ENCODE measurements around the gene ARAF.

ARAF gene

GRCh38 chrX:47611489-47611888 is 50.5 kb downstream of the ARAF start:
- Histone ChIP-seq H3K36me3 (ENCODE audit: insufficient read depth, low read length) (no peaks in the 10 kb centered on the region), H3K27me3 (ENCODE audit: control insufficient read depth in 1 of 2, insufficient read depth in 2 of 2, low read length in 2 of 2) (no peaks in the 10 kb centered on the region), H3K27ac (ENCODE audit: low read depth, low read length) (no peak overlapping the region), H3K9me3 (ENCODE audit: low read length) (no peaks in the 10 kb centered on the region), H3K4me3 (ENCODE audit: low read depth in 1 of 2, low read length in 2 of 2) (no peak overlapping the region), H3K9ac (ENCODE audit: low read length) (no peak overlapping the region), H3K4me1 (ENCODE audit: insufficient read depth, low read length) (no peaks in the 10 kb centered on the region)

GRCh38 chrX:47611926-47612325 is 50.9 kb downstream of the ARAF start:
- Histone ChIP-seq H3K27me3 (ENCODE audit: control insufficient read depth in 1 of 2, insufficient read depth in 2 of 2, low read length in 2 of 2) (no peaks in the 10 kb centered on the region), H3K27ac (ENCODE audit: low read depth, low read length) (no peak overlapping the region), H3K4me3 (ENCODE audit: low read depth in 1 of 2, low read length in 2 of 2) (no peak overlapping the region)

GRCh38 chrX:47612418-47612817 is 51.4 kb downstream of the ARAF start:
- Histone ChIP-seq H3K36me3 (ENCODE audit: insufficient read depth, low read length) (no peaks in the 10 kb centered on the region), H3K4me3 (ENCODE audit: low read depth in 1 of 2, low read length in 2 of 2) (no peak overlapping the region), H3K9me3 (ENCODE audit: low read length) (no peaks in the 10 kb centered on the region), H3K4me1 (ENCODE audit: insufficient read depth, low read length) (no peaks in the 10 kb centered on the region), H3K27me3 (ENCODE audit: control insufficient read depth in 1 of 2, insufficient read depth in 2 of 2, low read length in 2 of 2) (no peaks in the 10 kb centered on the region), H3K27ac (ENCODE audit: low read depth, low read length) (no peak overlapping the region), H3K9ac (ENCODE audit: low read length) (no peak overlapping the region)

More at GRCh38 chrX:47611926-47612325, 50.9 kb downstream of the ARAF start:
- no peak overlapping the region for H3K9ac ChIP-seq (ENCODE audit: low read length)
- H3K36me3 ChIP-seq (ENCODE audit: insufficient read depth, low read length), result no peaks in the 10 kb centered on the region
- H3K4me1 ChIP-seq (ENCODE audit: insufficient read depth, low read length), result no peaks in the 10 kb centered on the region
- no peaks in the 10 kb centered on the region for H3K9me3 ChIP-seq (ENCODE audit: low read length)

DNA sequence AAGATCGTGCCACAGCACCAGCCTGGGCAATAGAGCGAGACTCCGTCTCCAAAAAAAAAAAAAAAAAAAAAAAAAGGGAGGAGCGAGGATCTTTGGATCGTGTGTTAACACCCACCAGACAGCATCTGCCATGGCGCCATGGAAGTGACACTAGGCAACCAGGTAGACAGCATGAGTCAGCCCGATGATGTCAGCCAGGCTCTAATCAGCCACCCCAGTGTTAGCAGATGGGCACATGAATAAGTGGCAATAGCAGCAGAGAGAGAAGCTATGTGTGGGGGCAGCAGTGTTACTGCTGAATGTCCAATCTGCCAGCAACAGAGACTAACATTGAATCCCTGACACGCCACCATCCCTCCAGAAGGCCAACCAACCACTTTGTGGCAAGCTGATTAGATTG is 52.1 kb downstream of the ARAF start:
- no peaks in the 10 kb centered on the region for H3K9me3 ChIP-seq (ENCODE audit: low read length)
- no peaks in the 10 kb centered on the region for H3K4me1 ChIP-seq (ENCODE audit: insufficient read depth, low read length)
- H3K4me3 ChIP-seq (ENCODE audit: low read depth in 1 of 2, low read length in 2 of 2), result no peak overlapping the region
- H3K27me3 ChIP-seq (ENCODE audit: control insufficient read depth in 1 of 2, insufficient read depth in 2 of 2, low read length in 2 of 2), result no peaks in the 10 kb centered on the region
- no peaks in the 10 kb centered on the region for H3K36me3 ChIP-seq (ENCODE audit: insufficient read depth, low read length)
- no peak overlapping the region for H3K27ac ChIP-seq (ENCODE audit: low read depth, low read length)
- no peak overlapping the region for H3K9ac ChIP-seq (ENCODE audit: low read length)

DNA sequence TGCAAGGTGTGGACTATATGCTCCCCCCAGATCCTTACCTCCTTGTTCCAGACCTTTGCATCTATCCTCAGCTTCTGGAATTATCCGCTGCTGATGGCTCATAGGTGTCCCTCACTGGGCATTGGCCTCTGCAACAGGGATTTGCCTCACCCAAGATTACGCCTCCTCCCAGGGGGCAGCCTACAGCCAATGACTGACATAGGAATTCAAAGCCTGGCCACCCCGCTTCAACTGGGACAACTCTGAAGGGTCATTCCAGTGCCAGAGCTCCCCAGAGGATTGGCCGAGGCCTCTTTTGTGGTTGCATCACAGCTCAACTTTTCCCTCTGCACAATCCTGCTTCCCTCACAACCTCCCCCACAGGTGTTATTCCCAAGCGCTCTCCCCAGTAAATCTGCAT is 53.6 kb downstream of the ARAF start:
- no peaks in the 10 kb centered on the region for H3K36me3 ChIP-seq (ENCODE audit: insufficient read depth, low read length)
- H3K9me3 ChIP-seq (ENCODE audit: low read length), result no peaks in the 10 kb centered on the region
- H3K4me1 ChIP-seq (ENCODE audit: insufficient read depth, low read length), result no peaks in the 10 kb centered on the region
- H3K4me3 ChIP-seq (ENCODE audit: low read depth in 1 of 2, low read length in 2 of 2), result no peak overlapping the region
- H3K27me3 ChIP-seq (ENCODE audit: control insufficient read depth in 1 of 2, insufficient read depth in 2 of 2, low read length in 2 of 2), result no peaks in the 10 kb centered on the region
- no peak overlapping the region for H3K27ac ChIP-seq (ENCODE audit: low read depth, low read length)
- H3K9ac ChIP-seq (ENCODE audit: low read length), result no peak overlapping the region

- H3K27me3 ChIP-seq (ENCODE audit: control insufficient read depth in 1 of 2, insufficient read depth in 2 of 2, low read length in 2 of 2), result peaks cover 7 to 22% of the 10 kb centered on the region in 2 donors
- H3K4me1 ChIP-seq (ENCODE audit: insufficient read depth, low read length), result no peaks in the 10 kb centered on the region
- no peak overlapping the region for H3K9ac ChIP-seq (ENCODE audit: low read length)
- no peak overlapping the region for H3K27ac ChIP-seq (ENCODE audit: low read depth, low read length)
- H3K4me3 ChIP-seq (ENCODE audit: low read depth in 1 of 2, low read length in 2 of 2), result no peak overlapping the region
- H3K9me3 ChIP-seq (ENCODE audit: low read length), result no peaks in the 10 kb centered on the region
- no peaks in the 10 kb centered on the region for H3K36me3 ChIP-seq (ENCODE audit: insufficient read depth, low read length)
These were observed 58.0 kb downstream of the ARAF start for GRCh38 chrX:47618923-47619485.

DNA sequence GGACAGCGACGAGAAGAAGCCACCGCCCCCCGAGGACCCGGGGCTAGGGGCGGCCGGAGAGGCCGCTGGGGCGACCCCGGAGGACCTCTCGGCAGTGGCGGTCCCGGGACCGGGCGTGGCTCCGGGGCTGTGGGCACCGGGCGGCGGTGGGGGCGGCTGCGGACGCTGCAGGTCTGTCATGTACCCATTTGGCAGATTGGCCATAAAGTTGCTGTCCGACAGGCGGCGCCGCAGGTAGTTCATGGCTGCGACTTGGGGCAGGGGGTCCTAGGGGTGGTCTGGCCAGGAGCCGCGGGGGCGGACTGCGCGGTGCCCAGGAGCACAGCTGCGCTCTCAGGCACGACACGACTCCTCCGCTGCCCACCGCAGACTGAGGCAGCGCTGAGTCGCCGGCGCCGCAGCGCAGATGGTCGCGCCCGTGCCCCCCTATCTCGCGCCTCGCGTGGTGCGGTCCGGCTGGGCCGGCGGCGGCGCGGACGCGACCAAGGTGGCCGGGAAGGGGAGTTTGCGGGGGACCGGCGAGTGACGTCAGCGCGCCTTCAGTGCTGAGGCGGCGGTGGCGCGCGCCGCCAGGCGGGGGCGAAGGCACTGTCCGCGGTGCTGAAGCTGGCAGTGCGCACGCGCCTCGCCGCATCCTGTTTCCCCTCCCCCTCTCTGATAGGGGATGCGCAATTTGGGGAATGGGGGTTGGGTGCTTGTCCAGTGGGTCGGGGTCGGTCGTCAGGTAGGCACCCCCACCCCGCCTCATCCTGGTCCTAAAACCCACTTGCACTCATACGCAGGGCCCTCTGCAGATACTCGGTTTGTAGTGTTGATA is 58.7 kb downstream of the ARAF start, which contains the start of gene SYN1:
Gene SYN1 (minus strand): TSS at position 372 of the 817 bp plus-strand sequence. CDS start 129 bp downstream, at position 243.
- Histone ChIP-seq H3K9ac (ENCODE audit: low read length) (no peak within 1 kb of the TSS), H3K36me3 (ENCODE audit: insufficient read depth, low read length) (no peaks in the 10 kb centered on the region), H3K9me3 (ENCODE audit: low read length) (no peaks in the 10 kb centered on the region), H3K4me3 (ENCODE audit: low read depth in 1 of 2, low read length in 2 of 2) (no peak within 1 kb of the TSS), H3K27ac (ENCODE audit: low read depth, low read length) (no peak within 1 kb of the TSS), H3K27me3 (ENCODE audit: control insufficient read depth in 1 of 2, insufficient read depth in 2 of 2, low read length in 2 of 2) (peaks cover 7 to 23% of the 10 kb centered on the region in 2 donors), H3K4me1 (ENCODE audit: insufficient read depth, low read length) (no peaks in the 10 kb centered on the region)

- H3K9ac ChIP-seq (ENCODE audit: low read length), result no peak overlapping the region
- H3K36me3 ChIP-seq (ENCODE audit: insufficient read depth, low read length), result no peaks in the 10 kb centered on the region
- no peaks in the 10 kb centered on the region for H3K9me3 ChIP-seq (ENCODE audit: low read length)
- no peak overlapping the region for H3K4me3 ChIP-seq (ENCODE audit: low read depth in 1 of 2, low read length in 2 of 2)
- H3K27ac ChIP-seq (ENCODE audit: low read depth, low read length), result no peak overlapping the region
- H3K4me1 ChIP-seq (ENCODE audit: insufficient read depth, low read length), result no peaks in the 10 kb centered on the region
- peaks cover 7 to 23% of the 10 kb centered on the region in 2 donors for H3K27me3 ChIP-seq (ENCODE audit: control insufficient read depth in 1 of 2, insufficient read depth in 2 of 2, low read length in 2 of 2)
These were observed 59.3 kb downstream of the ARAF start for GRCh38 chrX:47620303-47620685.

Data from muscle layer of colon (tissue), 2 donors.